A549 (cell line): ENCODE measurements around the gene TFB2M. TPM values are rescaled to one million over a fixed set of nuclear protein-coding genes. Genes with fewer than 3 reads are reported as not detected.

ENCODE experiments used
- ATAC-seq, 2 experiments: fragments of 200-7000 bp in 1 of 2; fragments of >200 bp in 1 of 2; cut with Nextera tagmentation in 1 of 2; cut with Tn5 transposase in 1 of 2; 3 replicates each; pipeline versions ENCODE4 v1.8.0 to v1.9.1; 2018 to 2020; ENCODE audit warnings: mild to moderate bottlenecking in 1 of 2, moderate library complexity in 1 of 2
- CTCF ChIA-PET: fragments of 300-600 bp; sonication (Branson Sonifier 250); formaldehyde crosslinking; extraction: SDS; loops from one replicate; lab custom pipeline; 2021; ENCODE audit warnings: antibody characterized with exemption, inconsistent platforms; lab: Yijun Ruan, JAX
- POLR2A ChIA-PET: fragments of 350-600 bp; formaldehyde crosslinking; extraction: SDS; loops from one replicate; lab custom pipeline; 2021; ENCODE audit warnings: antibody characterized with exemption, inconsistent platforms; lab: Yijun Ruan, JAX
- DNase-seq, 2 experiments: peaks; one replicate each; pipeline versions ENCODE4 v3.0.0 to v3.0.0-alpha.2; 2011 to 2016; ENCODE audit warnings: low read depth in 1 of 2, low spot score in 1 of 2
- FAIRE-seq: peaks from 2 replicates; lab custom pipeline; 2011; peaks lifted over from hg19 to GRCh38; lab: Jason Lieb, UNC
- H3K27ac ChIP-seq, 2 experiments: fragments of >200 bp; sonication (Bioruptor Twin); formaldehyde crosslinking; 3 replicates each; pipeline ENCODE4 v1.5.1; 2016 to 2017
- H3K4me1 ChIP-seq: fragments of >200 bp; sonication (Bioruptor Twin); formaldehyde crosslinking; 3 replicates; pipeline ENCODE4 v1.6.1; 2016
- H3K4me2 ChIP-seq: fragments of >200 bp; sonication (Bioruptor Twin); formaldehyde crosslinking; 3 replicates; pipeline ENCODE4 v1.6.1; 2016
- H3K4me3 ChIP-seq: fragments of >200 bp; sonication (Bioruptor Twin); formaldehyde crosslinking; 3 replicates; pipeline ENCODE4 v1.5.1; 2016
- H3K9me3 ChIP-seq: fragments of >200 bp; sonication (Bioruptor Twin); formaldehyde crosslinking; 3 replicates; pipeline ENCODE4 v1.6.1; 2016
- BHLHE40 ChIP-seq: IDR thresholded peaks from 2 replicates; pipeline ENCODE4 v1.6.1; 2012; ENCODE audit warnings: low read depth, low read length, inconsistent platforms
- CHD4 ChIP-seq: fragments of 200-600 bp; sonication (generic); IDR thresholded peaks from 2 replicates; pipeline ENCODE4 v1.6.1; 2016; ENCODE audit warnings: antibody characterized with exemption, mild to moderate bottlenecking, borderline replicate concordance
- EP300 ChIP-seq, 2 experiments: fragments of >200 bp; sonication (Bioruptor Twin); formaldehyde crosslinking; IDR thresholded peaks; 2 replicates in 1 of 2; 3 replicates in 1 of 2; pipeline ENCODE4 v1.6.1; 2016 to 2017
- ESRRA ChIP-seq: fragments of 150-350 bp; IDR thresholded peaks from 2 replicates; pipeline ENCODE4 v1.6.1; 2014; ENCODE audit warnings: mild to moderate bottlenecking, low read length, borderline replicate concordance
- FOSL2 ChIP-seq, 2 experiments: fragments of 450-650 bp in 1 of 2; fragments of >200 bp in 1 of 2; sonication (Bioruptor Twin) in 1 of 2; formaldehyde crosslinking; IDR thresholded peaks; 2 replicates each; pipeline versions ENCODE4 v1.5.0 to v1.6.1; 2016 to 2020; ENCODE audit warnings: mild to moderate bottlenecking in 1 of 2, moderate library complexity in 1 of 2
- FOXS1 ChIP-seq: fragments of 250-450 bp; sonication (Bioruptor Pico); IDR thresholded peaks from 2 replicates; pipeline ENCODE4 v1.5.0; 2020; ENCODE audit warnings: mild to moderate bottlenecking, moderate library complexity
- HDAC2 ChIP-seq: fragments of 200-600 bp; sonication (generic); IDR thresholded peaks from 2 replicates; pipeline ENCODE4 v1.6.1; 2016
- HES2 ChIP-seq: fragments of >200 bp; sonication (Bioruptor Twin); formaldehyde crosslinking; IDR thresholded peaks from 2 replicates; pipeline ENCODE4 v1.6.1; 2016
- HEYL ChIP-seq: fragments of 250-450 bp; sonication (Bioruptor Pico); IDR thresholded peaks from 2 replicates; pipeline ENCODE4 v1.8.0; 2021; ENCODE audit warnings: mild to moderate bottlenecking, moderate library complexity
- HOXA7 ChIP-seq: fragments of 250-450 bp; sonication (Bioruptor Pico); IDR thresholded peaks from 2 replicates; pipeline ENCODE4 v1.5.0; 2020; ENCODE audit warnings: mild to moderate bottlenecking, moderate library complexity
- HOXB5 ChIP-seq: fragments of 250-450 bp; sonication (Bioruptor Pico); IDR thresholded peaks from 2 replicates; pipeline ENCODE4 v1.5.0; 2020; ENCODE audit warnings: mild to moderate bottlenecking, moderate library complexity
- KDM1A ChIP-seq: fragments of 200-600 bp; sonication (generic); IDR thresholded peaks from 2 replicates; pipeline ENCODE4 v1.6.1; 2016; ENCODE audit warnings: low read depth, mild to moderate bottlenecking
- KDM5A ChIP-seq: fragments of 200-600 bp; sonication (generic); IDR thresholded peaks from 2 replicates; pipeline ENCODE4 v1.6.1; 2016; ENCODE audit warnings: antibody characterized with exemption, mild to moderate bottlenecking
- MAFK ChIP-seq: fragments of 450-650 bp; IDR thresholded peaks from 2 replicates; pipeline ENCODE4 v1.6.1; 2014; ENCODE audit not compliant: partially characterized antibody
- MAX ChIP-seq: IDR thresholded peaks from 2 replicates; pipeline ENCODE4 v1.6.1; 2012
- MYC ChIP-seq: IDR thresholded peaks from 2 replicates; pipeline ENCODE4 v1.6.1; 2012; ENCODE audit warnings: mild to moderate bottlenecking, inconsistent platforms, low read length, improper control_type of control experiment, borderline replicate concordance
- NPAS2 ChIP-seq: fragments of 250-450 bp; sonication (Bioruptor Pico); IDR thresholded peaks from 2 replicates; pipeline ENCODE4 v1.8.0; 2022; ENCODE audit warnings: mild to moderate bottlenecking, moderate library complexity, borderline replicate concordance
- NR3C1 ChIP-seq: fragments of >200 bp; sonication (Bioruptor Twin); formaldehyde crosslinking; IDR thresholded peaks from 3 replicates; pipeline ENCODE4 v1.6.1; 2017
- PBX3 ChIP-seq: IDR thresholded peaks from 2 replicates; pipeline ENCODE4 v1.6.1; 2012
- POLR2A ChIP-seq: IDR thresholded peaks from 2 replicates; pipeline ENCODE4 v1.6.1; 2012; ENCODE audit warnings: mild to moderate bottlenecking, low read length
- RAD21 ChIP-seq, 2 experiments: fragments of >200 bp in 1 of 2; sonication (Bioruptor Twin) in 1 of 2; formaldehyde crosslinking in 1 of 2; IDR thresholded peaks in 1 of 2; conservative IDR thresholded peaks in 1 of 2; 2 replicates in 1 of 2; 3 replicates in 1 of 2; pipeline ENCODE4 v1.6.1; 2012 to 2018; ENCODE audit warnings: inconsistent platforms in 1 of 2
- RARB ChIP-seq: fragments of 250-450 bp; sonication (Bioruptor Pico); IDR thresholded peaks from 2 replicates; pipeline ENCODE4 v1.8.0; 2021; ENCODE audit warnings: mild to moderate bottlenecking, moderate library complexity
- RCOR1 ChIP-seq: fragments of 150-350 bp; IDR thresholded peaks from 2 replicates; pipeline ENCODE4 v1.6.1; 2014; ENCODE audit warnings: antibody characterized with exemption, low read length, low read depth
- RFX5 ChIP-seq: fragments of 450-650 bp; IDR thresholded peaks from 2 replicates; pipeline ENCODE4 v1.7.1; 2014; ENCODE audit warnings: antibody characterized with exemption, mild to moderate bottlenecking, moderate library complexity
- SREBF2 ChIP-seq: fragments of 450-650 bp; IDR thresholded peaks from 2 replicates; pipeline ENCODE4 v1.6.1; 2014; ENCODE audit warnings: mild to moderate bottlenecking, moderate library complexity
- TFCP2L1 ChIP-seq: fragments of 250-450 bp; sonication (Bioruptor Pico); IDR thresholded peaks from 2 replicates; pipeline ENCODE4 v1.5.0; 2021; ENCODE audit warnings: mild to moderate bottlenecking
- TP53 ChIP-seq: fragments of 250-450 bp; sonication (Bioruptor Pico); IDR thresholded peaks from 2 replicates; pipeline ENCODE4 v1.5.0; 2021; ENCODE audit warnings: mild to moderate bottlenecking, moderate library complexity
- ZC3H11A ChIP-seq: fragments of 450-650 bp; IDR thresholded peaks from 2 replicates; pipeline ENCODE4 v1.6.1; 2014; ENCODE audit warnings: antibody characterized with exemption, mild to moderate bottlenecking
- ZNF302 ChIP-seq: fragments of 250-450 bp; sonication (Bioruptor Pico); IDR thresholded peaks from 2 replicates; pipeline ENCODE4 v1.9.0; 2021; ENCODE audit warnings: inconsistent platforms, mild to moderate bottlenecking, moderate library complexity
- WGBS: methylation state at CpG from one replicate; pipeline ENCODE4 v1.1.6; 2017; ENCODE audit errors: missing lambda C conversion rate; 5-methylcytosine and 5-hydroxymethylcytosine counted together
- polyA plus RNA-seq, 4 experiments: library from polyadenylated mRNA; depleted of rRNA in 3 of 4; stranded (reverse); fragments of >200 nt; fragmentation: RNase III in 1 of 4; extraction: RNeasy Plus Mini Kit Qiagen cat#74134 plus additional on column Dnase treatment in 1 of 4; gene quantifications; 2 replicates in 3 of 4; 3 replicates in 1 of 4; pipeline ENCODE4 v1.2.3, GENCODE V29; 2011 to 2017
- TF ChIP-seq, protein P1 (sequence below): fragments of 250-450 bp; sonication (Bioruptor Pico); IDR thresholded peaks from 2 replicates; pipeline ENCODE4 v1.5.0; 2020; ENCODE audit warnings: low read depth, mild to moderate bottlenecking, moderate library complexity
- TF ChIP-seq, protein P2 (sequence below): fragments of 450-650 bp; IDR thresholded peaks from 2 replicates; pipeline ENCODE4 v1.6.1; 2014; ENCODE audit warnings: antibody characterized with exemption

The TFB2M gene
- polyA plus RNA-seq, 2 of the 4 experiments (the other 2 are of a cell fraction): 27.7 to 59.9 TPM

GRCh38 chr1:246537887-246538286 lies 28.2 kb downstream of the TFB2M start:
- TF ChIP-seq RAD21 (conservative IDR thresholded peaks at IDR 0.05 in 1 of 2, IDR thresholded peaks at IDR 0.05 in 1 of 2) (no peak), NPAS2 (CRISPR knock-in tag) (no peak), TFCP2L1 (CRISPR knock-in tag) (no peak), EP300 (IDR thresholded peaks at IDR 0.05) (no peak), TP53 (CRISPR knock-in tag) (no peak), KDM1A (no peak), MAFK (no peak), SREBF2 (no peak), CHD4 (no peak), HES2 (no peak), HEYL (CRISPR knock-in tag) (no peak), HOXB5 (CRISPR knock-in tag) (no peak)
- POLR2A ChIA-PET: no interaction called here
- ATAC-seq: peak in 1 of 2 experiments; percentile 17; a peak in 1 of 6 replicates

DNA sequence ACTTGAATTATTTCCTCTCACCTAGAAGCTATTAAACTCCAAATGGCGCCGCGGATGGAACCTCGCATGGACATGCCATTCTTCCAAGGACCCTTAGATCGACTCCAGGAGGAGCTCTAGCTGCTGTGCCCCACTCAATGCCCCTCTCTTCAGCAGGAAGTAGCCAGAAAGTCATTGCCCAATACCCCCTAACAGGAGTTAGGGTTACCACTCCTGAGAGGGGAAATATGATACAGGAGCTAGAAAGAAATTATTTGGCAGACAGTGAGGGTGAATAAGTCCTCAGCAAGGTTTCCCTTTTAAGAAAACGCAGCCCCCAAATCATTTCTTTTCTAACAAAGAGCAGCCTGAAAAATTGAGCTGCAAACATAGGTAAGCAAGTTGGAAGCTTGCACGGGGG lies 28.6 kb downstream of the TFB2M start:
- WGBS: 82% methylated on average over 7 of the region's 7 CpGs
- ATAC-seq (no peak; a peak in 1 of 6 replicates), FAIRE-seq (no peak), DNase-seq (no peak)
- no peak overlapping the region for H3K4me2 ChIP-seq
- TF ChIP-seq MYC (no peak), HOXA7 (CRISPR knock-in tag) (no peak), ESRRA (no peak), FOSL2 (IDR thresholded peaks at IDR 0.05) (no peak), FOSL2 (CRISPR knock-in tag; IDR thresholded peaks at IDR 0.05) (no peak), CHD4 (no peak)
- POLR2A ChIA-PET: no interaction called here
- CTCF ChIA-PET: interaction anchor here (0.6 kb wide), 1 partner anchor 399 kb away, joined by 4 read pairs; no protein-coding TSS in a partner anchor
- H3K4me3 ChIP-seq: no peak overlapping the region
- no peaks in the 10 kb centered on the region for H3K9me3 ChIP-seq
- no peak overlapping the region for H3K27ac ChIP-seq
- H3K4me1 ChIP-seq: no peaks in the 10 kb centered on the region

More at GRCh38 chr1:246537887-246538286, 28.2 kb downstream of the TFB2M start:
- CTCF ChIA-PET: interaction anchor here (0.6 kb wide), 1 partner anchor 398 kb away, joined by 4 read pairs; no protein-coding TSS in a partner anchor
- no peak for DNase-seq
- Histone ChIP-seq H3K27ac (no peak overlapping the region), H3K9me3 (no peaks in the 10 kb centered on the region), H3K4me3 (no peak overlapping the region), H3K4me2 (no peak overlapping the region), H3K4me1 (no peaks in the 10 kb centered on the region)
- FAIRE-seq: no peak
- WGBS: 89% methylated on average over 3 of the region's 3 CpGs

DNA sequence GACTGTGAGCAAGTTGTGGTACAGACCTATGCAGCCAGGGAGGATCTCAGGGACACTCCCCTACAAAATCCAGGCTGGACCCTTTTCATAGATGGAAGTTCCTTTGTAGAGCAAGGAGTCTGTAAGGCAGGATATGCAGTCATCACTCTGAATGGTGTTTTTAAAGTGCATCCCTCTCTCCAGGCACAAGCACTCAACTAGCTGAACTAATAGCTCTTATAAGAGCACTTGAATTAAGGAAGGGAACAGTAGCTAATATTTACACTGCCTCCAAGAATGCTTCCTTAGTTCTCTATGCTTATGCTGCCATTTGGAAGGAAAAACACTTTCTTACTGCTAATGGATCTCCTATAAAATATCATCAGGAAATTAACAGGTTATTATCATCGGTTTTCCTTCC lies 31.9 kb downstream of the TFB2M start:
- Histone ChIP-seq H3K4me1 (no peaks in the 10 kb centered on the region), H3K4me3 (no peak overlapping the region), H3K9me3 (no peaks in the 10 kb centered on the region), H3K27ac (no peak overlapping the region)
- ChIA-PET CTCF (interaction anchor here (1.3 kb wide), 1 partner anchor 1379 kb away, joined by 4 read pairs; no protein-coding TSS in a partner anchor), POLR2A (no interaction called here)
- no peak for FAIRE-seq
- WGBS: 17% methylated on average over 1 of the region's 1 CpG
- no peak for TF ChIP-seq HES2
- TF ChIP-seq NR3C1: no peak
- TF ChIP-seq HOXB5 (CRISPR knock-in tag): no peak
- TF ChIP-seq PBX3: no peak
- TF ChIP-seq FOXS1 (CRISPR knock-in tag): no peak
- no peak for TF ChIP-seq RARB (CRISPR knock-in tag)
- TF ChIP-seq ZNF302 (CRISPR knock-in tag): no peak
- TF ChIP-seq POLR2A: no peak
- TF ChIP-seq TFCP2L1 (CRISPR knock-in tag): no peak
- no peak for TF ChIP-seq EP300 (IDR thresholded peaks at IDR 0.05)
- TF ChIP-seq, protein P1, sequence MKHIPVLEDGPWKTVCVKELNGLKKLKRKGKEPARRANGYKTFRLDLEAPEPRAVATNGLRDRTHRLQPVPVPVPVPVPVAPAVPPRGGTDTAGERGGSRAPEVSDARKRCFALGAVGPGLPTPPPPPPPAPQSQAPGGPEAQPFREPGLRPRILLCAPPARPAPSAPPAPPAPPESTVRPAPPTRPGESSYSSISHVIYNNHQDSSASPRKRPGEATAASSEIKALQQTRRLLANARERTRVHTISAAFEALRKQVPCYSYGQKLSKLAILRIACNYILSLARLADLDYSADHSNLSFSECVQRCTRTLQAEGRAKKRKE (CRISPR knock-in tag): no peak
- TF ChIP-seq, protein P2, sequence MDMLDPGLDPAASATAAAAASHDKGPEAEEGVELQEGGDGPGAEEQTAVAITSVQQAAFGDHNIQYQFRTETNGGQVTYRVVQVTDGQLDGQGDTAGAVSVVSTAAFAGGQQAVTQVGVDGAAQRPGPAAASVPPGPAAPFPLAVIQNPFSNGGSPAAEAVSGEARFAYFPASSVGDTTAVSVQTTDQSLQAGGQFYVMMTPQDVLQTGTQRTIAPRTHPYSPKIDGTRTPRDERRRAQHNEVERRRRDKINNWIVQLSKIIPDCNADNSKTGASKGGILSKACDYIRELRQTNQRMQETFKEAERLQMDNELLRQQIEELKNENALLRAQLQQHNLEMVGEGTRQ: no peak
- TF ChIP-seq KDM5A: no peak
- no peak for TF ChIP-seq RFX5
- no peak for TF ChIP-seq ZC3H11A
- TF ChIP-seq BHLHE40: no peak
- TF ChIP-seq HDAC2: no peak
- no peak for TF ChIP-seq MAX
- no peak for TF ChIP-seq SREBF2
- TF ChIP-seq RCOR1: no peak
- TF ChIP-seq, all 56 proteins: peak for 0
- no peak for ATAC-seq
- DNase-seq: no peak
- H3K4me2 ChIP-seq: no peak overlapping the region
